Vagina (tissue), 2 donors: Measurements from ENCODE around the gene NOXA1.

Experiments
- CTCF ChIP-seq, 3 experiments: fragments of 450-650 bp in 2 of 3; fragments of 200-600 bp in 1 of 3; sonication (generic) in 1 of 3; IDR thresholded peaks; one replicate each; pipeline ENCODE4 v1.5.1; 2017 to 2019; ENCODE audit warnings: antibody characterized with exemption in 3 of 3, mild to moderate bottlenecking in 2 of 3, moderate library complexity in 2 of 3
- POLR2AphosphoS5 ChIP-seq, 2 donors: sonication (generic); formaldehyde crosslinking; IDR thresholded peaks; one replicate each; pipeline ENCODE4 v1.9.0; 2017; ENCODE audit warnings: antibody characterized with exemption in 2 of 2, mild to moderate bottlenecking in 2 of 2, low read depth in 1 of 2; ENCODE audit not compliant: insufficient read depth in 1 of 2

- TF ChIP-seq POLR2AphosphoS5 (IDR thresholded peaks at IDR 0.05; ENCODE audit: insufficient read depth in 1 of 2, low read depth in 1 of 2) (no peak), CTCF (IDR thresholded peaks at IDR 0.05) (no peak)
These were observed 6.3 kb downstream of the NOXA1 start for GRCh38 chr9:137429546-137429890.
